NCI-H128 (cell line): Measurements from ENCODE around the gene BCAS3.

ENCODE experiments used
- DNase-seq: peaks from one replicate; lab custom pipeline; 2025; ENCODE audit not compliant: unreplicated experiment; lab: John Stamatoyannopoulos, UW

BCAS3 gene

GRCh38 chr17:61178284-61178683 is 500.6 kb downstream of the BCAS3 start:
- DNase-seq: no peak

GRCh38 chr17:61179380-61179806 is 501.7 kb downstream of the BCAS3 start:
- no peak for DNase-seq

GRCh38 chr17:61183793-61184192 is 506.1 kb downstream of the BCAS3 start:
- DNase-seq: no peak

GRCh38 chr17:61185385-61185784 is 507.7 kb downstream of the BCAS3 start:
- DNase-seq: no peak

GRCh38 chr17:61187038-61187437 is 509.4 kb downstream of the BCAS3 start:
- no peak for DNase-seq

GRCh38 chr17:61188081-61188480 is 510.4 kb downstream of the BCAS3 start:
- no peak for DNase-seq

- no peak for DNase-seq
Measured at GRCh38 chr17:61189968-61190367, 512.3 kb downstream of the BCAS3 start.

GRCh38 chr17:61196302-61196704 is 518.7 kb downstream of the BCAS3 start:
- no peak for DNase-seq

- DNase-seq: no peak
Measured at GRCh38 chr17:61196799-61197198, 519.1 kb downstream of the BCAS3 start.

- DNase-seq: no peak
Measured at GRCh38 chr17:61199431-61200338, 522.0 kb downstream of the BCAS3 start.

- no peak for DNase-seq
Measured at GRCh38 chr17:61200339-61200715, 522.7 kb downstream of the BCAS3 start.

GRCh38 chr17:61201211-61201610 is 523.6 kb downstream of the BCAS3 start:
- no peak for DNase-seq

- no peak for DNase-seq
Measured at GRCh38 chr17:61202564-61202963, 524.9 kb downstream of the BCAS3 start.

GRCh38 chr17:61203671-61204131 is 526.0 kb downstream of the BCAS3 start:
- DNase-seq: no peak

- no peak for DNase-seq
Measured at GRCh38 chr17:61204456-61204855, 526.8 kb downstream of the BCAS3 start.

- no peak for DNase-seq
Measured at GRCh38 chr17:61205401-61205800, 527.8 kb downstream of the BCAS3 start.

- no peak for DNase-seq
Measured at GRCh38 chr17:61205931-61206330, 528.3 kb downstream of the BCAS3 start.

GRCh38 chr17:61206922-61207321 is 529.3 kb downstream of the BCAS3 start:
- DNase-seq: no peak

- DNase-seq: no peak
Measured at GRCh38 chr17:61208301-61209105, 530.9 kb downstream of the BCAS3 start.

GRCh38 chr17:61209106-61209439 is 531.4 kb downstream of the BCAS3 start:
- DNase-seq: no peak

- DNase-seq: no peak
Measured at GRCh38 chr17:61209525-61209924, 531.9 kb downstream of the BCAS3 start.

- DNase-seq: no peak
Measured at GRCh38 chr17:61211236-61211635, 533.6 kb downstream of the BCAS3 start.
